ENCODE data around the gene SPTSSB.

SPTSSB gene

DNA sequence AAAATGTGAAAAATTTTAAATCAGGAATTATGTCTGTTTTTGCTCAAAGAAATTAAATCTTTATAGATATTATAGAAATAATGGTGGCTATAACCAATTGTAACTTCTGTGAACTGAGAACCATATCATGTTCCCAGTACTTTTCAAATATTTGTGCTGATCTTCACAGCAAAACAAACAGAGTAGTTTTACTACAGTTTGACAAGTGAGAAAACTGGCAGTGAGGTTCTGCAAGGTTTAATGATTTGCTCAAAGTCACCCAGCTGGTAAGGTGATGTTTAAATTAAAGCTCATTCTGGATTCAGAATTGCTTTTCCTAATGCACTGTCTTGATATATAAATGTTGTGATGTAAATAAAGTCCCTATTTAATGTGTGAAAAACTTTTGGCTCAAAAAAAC is 22.0 kb upstream of the SPTSSB start:
- DNase-seq (ENCODE audit: low read depth): no peak
- TF ChIP-seq, protein P1, sequence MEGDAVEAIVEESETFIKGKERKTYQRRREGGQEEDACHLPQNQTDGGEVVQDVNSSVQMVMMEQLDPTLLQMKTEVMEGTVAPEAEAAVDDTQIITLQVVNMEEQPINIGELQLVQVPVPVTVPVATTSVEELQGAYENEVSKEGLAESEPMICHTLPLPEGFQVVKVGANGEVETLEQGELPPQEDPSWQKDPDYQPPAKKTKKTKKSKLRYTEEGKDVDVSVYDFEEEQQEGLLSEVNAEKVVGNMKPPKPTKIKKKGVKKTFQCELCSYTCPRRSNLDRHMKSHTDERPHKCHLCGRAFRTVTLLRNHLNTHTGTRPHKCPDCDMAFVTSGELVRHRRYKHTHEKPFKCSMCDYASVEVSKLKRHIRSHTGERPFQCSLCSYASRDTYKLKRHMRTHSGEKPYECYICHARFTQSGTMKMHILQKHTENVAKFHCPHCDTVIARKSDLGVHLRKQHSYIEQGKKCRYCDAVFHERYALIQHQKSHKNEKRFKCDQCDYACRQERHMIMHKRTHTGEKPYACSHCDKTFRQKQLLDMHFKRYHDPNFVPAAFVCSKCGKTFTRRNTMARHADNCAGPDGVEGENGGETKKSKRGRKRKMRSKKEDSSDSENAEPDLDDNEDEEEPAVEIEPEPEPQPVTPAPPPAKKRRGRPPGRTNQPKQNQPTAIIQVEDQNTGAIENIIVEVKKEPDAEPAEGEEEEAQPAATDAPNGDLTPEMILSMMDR (IDR thresholded peaks at IDR 0.05; ENCODE audit: insufficient read depth, low read depth, low read length, missing control alignments): no peak
- no peak overlapping the region for H3K4me3 ChIP-seq (ENCODE audit: low read length)

DNA sequence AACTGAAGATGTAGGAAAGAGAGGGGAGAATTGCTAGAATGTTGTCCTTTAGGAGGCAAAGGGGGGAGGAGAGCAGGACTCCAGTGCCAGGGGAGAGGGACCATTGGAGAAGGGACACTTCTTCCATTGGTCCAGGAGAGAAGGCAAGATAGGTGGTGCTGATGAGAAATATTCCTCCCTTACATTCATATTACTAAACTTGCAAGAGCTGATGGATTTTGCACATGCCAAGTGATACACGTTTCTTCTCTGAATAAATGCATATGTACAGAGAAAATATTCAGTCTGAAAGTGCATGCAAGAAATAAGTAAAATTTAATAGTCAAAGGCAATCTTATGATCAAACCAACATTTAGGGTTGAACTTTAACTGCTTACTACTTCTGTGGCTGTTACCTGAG is 21.5 kb upstream of the SPTSSB start:
- TF ChIP-seq, protein P1 (IDR thresholded peaks at IDR 0.05; ENCODE audit: insufficient read depth, low read depth, low read length, missing control alignments): no peak
- H3K4me3 ChIP-seq (ENCODE audit: low read length): no peak overlapping the region
- DNase-seq (ENCODE audit: low read depth): no peak

DNA sequence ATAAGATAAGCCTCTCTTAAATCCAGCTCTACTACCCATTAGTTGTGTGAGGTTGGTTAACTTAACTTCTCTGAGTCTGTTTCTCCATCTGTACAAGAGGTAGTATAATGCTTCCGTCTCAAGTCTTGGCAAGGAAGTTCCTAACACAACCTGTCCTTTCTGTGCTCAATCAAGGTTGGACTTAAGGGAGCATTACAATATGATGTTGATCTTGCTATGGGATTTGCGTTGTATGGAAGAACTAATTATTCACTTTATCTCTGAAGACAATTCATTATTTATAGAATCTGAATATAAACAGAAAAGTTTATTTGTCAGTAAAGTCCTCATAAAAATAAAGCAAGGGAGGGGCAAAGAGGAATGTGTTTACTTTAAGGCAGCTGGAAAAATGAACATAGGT is 18.9 kb upstream of the SPTSSB start:
- no peak overlapping the region for H3K4me3 ChIP-seq (ENCODE audit: low read length)
- no peak for DNase-seq (ENCODE audit: low read depth)
- TF ChIP-seq, protein P1 (IDR thresholded peaks at IDR 0.05; ENCODE audit: insufficient read depth, low read depth, low read length, missing control alignments): no peak

- no peak for DNase-seq (ENCODE audit: low read depth)
- TF ChIP-seq, protein P1 (IDR thresholded peaks at IDR 0.05; ENCODE audit: insufficient read depth, low read depth, low read length, missing control alignments): no peak
- H3K4me3 ChIP-seq (ENCODE audit: low read length): no peak overlapping the region
These were observed 18.2 kb upstream of the SPTSSB start for GRCh38 chr3:161389445-161390035.

DNA sequence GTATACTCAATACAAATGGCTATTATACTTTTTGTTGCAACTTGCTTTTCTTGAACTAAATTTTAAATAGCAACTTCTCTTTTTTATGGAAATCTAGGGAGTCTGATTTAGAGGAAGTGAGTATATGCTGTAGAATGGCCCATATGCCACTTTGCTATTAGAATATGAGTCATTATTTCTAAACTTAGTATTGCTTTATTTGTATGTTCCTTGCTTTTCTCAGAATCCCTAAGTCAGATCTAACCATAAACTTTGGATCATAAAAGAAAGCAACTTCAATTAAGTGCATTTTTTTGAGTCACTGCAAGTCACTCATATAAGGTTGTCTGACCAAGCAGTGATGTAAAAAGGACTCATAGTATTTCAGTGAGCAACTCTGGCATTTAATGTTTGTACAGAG is 17.5 kb upstream of the SPTSSB start:
- no peak overlapping the region for H3K4me3 ChIP-seq (ENCODE audit: low read length)
- peak; percentile 25 for DNase-seq (ENCODE audit: low read depth)

DNA sequence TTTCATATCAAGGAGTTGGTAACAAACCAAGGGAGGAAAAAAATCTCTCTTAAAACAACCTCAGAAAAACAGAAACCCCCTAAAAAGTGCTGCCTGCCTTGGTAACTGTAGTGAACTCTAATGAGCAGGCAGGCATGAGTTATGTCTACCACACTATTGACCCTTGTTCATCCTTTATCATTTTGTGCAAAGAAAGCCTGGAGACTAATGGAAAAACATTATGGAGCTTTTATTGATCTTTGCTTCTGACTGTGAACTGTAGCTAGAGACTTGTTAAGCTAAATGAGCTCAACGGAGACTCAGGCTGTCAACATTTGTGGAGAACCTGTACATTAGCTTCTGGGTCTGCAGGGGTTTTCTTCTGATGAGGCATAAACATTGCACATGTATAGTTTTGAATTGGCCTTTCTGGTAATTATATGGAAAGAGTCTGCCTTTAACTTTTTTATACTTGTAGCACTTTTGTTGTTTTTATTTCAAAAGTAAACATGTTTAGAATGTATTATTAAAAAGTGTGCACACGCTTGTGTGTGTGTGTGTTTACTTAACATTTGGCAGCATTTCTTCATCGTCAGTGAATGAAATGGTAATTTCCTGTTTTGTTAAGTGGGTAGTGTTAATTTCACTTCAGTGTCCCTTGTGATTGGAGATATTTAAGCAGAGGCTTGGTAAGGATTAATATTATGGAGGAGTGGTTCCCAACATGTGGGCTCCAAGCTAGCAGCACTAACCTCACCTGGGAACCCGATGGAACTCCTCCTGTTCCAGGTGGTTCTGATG is 15.9 kb upstream of the SPTSSB start:
- no peak overlapping the region for H3K4me3 ChIP-seq (ENCODE audit: low read length)
- TF ChIP-seq, protein P1 (IDR thresholded peaks at IDR 0.05; ENCODE audit: insufficient read depth, low read depth, low read length, missing control alignments): no peak
- DNase-seq (ENCODE audit: low read depth): no peak

More for the DNA sequence above, 17.5 kb upstream of the SPTSSB start:
- TF ChIP-seq, protein P1 (IDR thresholded peaks at IDR 0.05; ENCODE audit: insufficient read depth, low read depth, low read length, missing control alignments): no peak
